Peyer's patch (tissue), 4 donors: ENCODE data around the gene B3GNT4.

Experiments used
- POLR2A ChIP-seq, 2 donors: fragments of 450-650 bp; IDR thresholded peaks; one replicate each; pipeline ENCODE4 v1.5.1; 2017; ENCODE audit warnings: antibody characterized with exemption in 2 of 2, mild to moderate bottlenecking in 2 of 2, moderate library complexity in 2 of 2
- TF ChIP-seq, protein P1 (sequence below), 6 experiments: fragments of 450-650 bp in 4 of 6; fragments of 200-600 bp in 2 of 6; sonication (generic) in 1 of 6; IDR thresholded peaks; one replicate each; pipeline ENCODE4 v1.5.1; 2017 to 2019; ENCODE audit warnings: antibody characterized with exemption in 6 of 6, mild to moderate bottlenecking in 3 of 6, moderate library complexity in 1 of 6

GRCh38 chr12:122243965-122244364 is 40.5 kb downstream of the B3GNT4 start:
- TF ChIP-seq, protein P1, sequence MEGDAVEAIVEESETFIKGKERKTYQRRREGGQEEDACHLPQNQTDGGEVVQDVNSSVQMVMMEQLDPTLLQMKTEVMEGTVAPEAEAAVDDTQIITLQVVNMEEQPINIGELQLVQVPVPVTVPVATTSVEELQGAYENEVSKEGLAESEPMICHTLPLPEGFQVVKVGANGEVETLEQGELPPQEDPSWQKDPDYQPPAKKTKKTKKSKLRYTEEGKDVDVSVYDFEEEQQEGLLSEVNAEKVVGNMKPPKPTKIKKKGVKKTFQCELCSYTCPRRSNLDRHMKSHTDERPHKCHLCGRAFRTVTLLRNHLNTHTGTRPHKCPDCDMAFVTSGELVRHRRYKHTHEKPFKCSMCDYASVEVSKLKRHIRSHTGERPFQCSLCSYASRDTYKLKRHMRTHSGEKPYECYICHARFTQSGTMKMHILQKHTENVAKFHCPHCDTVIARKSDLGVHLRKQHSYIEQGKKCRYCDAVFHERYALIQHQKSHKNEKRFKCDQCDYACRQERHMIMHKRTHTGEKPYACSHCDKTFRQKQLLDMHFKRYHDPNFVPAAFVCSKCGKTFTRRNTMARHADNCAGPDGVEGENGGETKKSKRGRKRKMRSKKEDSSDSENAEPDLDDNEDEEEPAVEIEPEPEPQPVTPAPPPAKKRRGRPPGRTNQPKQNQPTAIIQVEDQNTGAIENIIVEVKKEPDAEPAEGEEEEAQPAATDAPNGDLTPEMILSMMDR (IDR thresholded peaks at IDR 0.05): no peak
- no peak for TF ChIP-seq POLR2A (IDR thresholded peaks at IDR 0.05)
